Trophoblast cell (in vitro differentiated cells and primary cell): ENCODE measurements around the gene UGT1A6.
"Not testable (repeated sequence)": the region's sequence is repeated elsewhere in the genome, so short reads cannot be mapped to it uniquely, and the experiment has no call there.

Source experiments
- DNase-seq, 2 donors: peaks; one replicate each; pipeline ENCODE4 v3.0.0-alpha.2; 2016
- H2AFZ ChIP-seq: 2 replicates; pipeline ENCODE4 v1.6.1; 2013; ENCODE audit warnings: low read length, moderate library complexity, mild to moderate bottlenecking; ENCODE audit not compliant: insufficient read depth, poor library complexity
- H2AK5ac ChIP-seq: 2 replicates; pipeline ENCODE4 v1.6.1; 2013; ENCODE audit warnings: mild to moderate bottlenecking, low read length
- H2BK120ac ChIP-seq: 2 replicates; pipeline ENCODE4 v1.6.1; 2013; ENCODE audit warnings: low read length, mild to moderate bottlenecking, moderate library complexity; ENCODE audit not compliant: insufficient read depth, poor library complexity
- H2BK12ac ChIP-seq: 2 replicates; pipeline ENCODE4 v1.6.1; 2013; ENCODE audit warnings: mild to moderate bottlenecking, low read length, moderate library complexity
- H2BK5ac ChIP-seq: 2 replicates; pipeline ENCODE4 v1.6.1; 2013; ENCODE audit warnings: low read length, low read depth, moderate library complexity, mild to moderate bottlenecking; ENCODE audit not compliant: poor library complexity
- H3K14ac ChIP-seq: 2 replicates; pipeline ENCODE4 v1.6.1; 2013; ENCODE audit warnings: mild to moderate bottlenecking, low read length
- H3K18ac ChIP-seq: 2 replicates; pipeline ENCODE4 v1.6.1; 2013; ENCODE audit warnings: mild to moderate bottlenecking, low read length
- H3K23ac ChIP-seq: 2 replicates; pipeline ENCODE4 v1.6.1; 2013; ENCODE audit warnings: low read length
- H3K27ac ChIP-seq: 2 replicates; pipeline ENCODE4 v1.5.1; 2013; ENCODE audit warnings: low read depth, mild to moderate bottlenecking, inconsistent platforms, low read length, moderate library complexity
- H3K27me3 ChIP-seq: 2 replicates; pipeline ENCODE4 v1.6.1; 2013; ENCODE audit warnings: inconsistent platforms, mild to moderate bottlenecking, low read length, moderate library complexity; ENCODE audit not compliant: insufficient read depth
- H3K36me3 ChIP-seq, 2 experiments: 1 replicate in 1 of 2; 2 replicates in 1 of 2; pipeline ENCODE4 v1.6.1; 2013; ENCODE audit warnings: low read length in 2 of 2, mild to moderate bottlenecking in 2 of 2, moderate library complexity in 1 of 2; ENCODE audit not compliant: insufficient read depth in 2 of 2, control insufficient read depth in 1 of 2
- H3K4ac ChIP-seq: 2 replicates; pipeline ENCODE4 v1.6.1; 2013; ENCODE audit warnings: low read depth, mild to moderate bottlenecking, low read length, moderate library complexity
- H3K4me1 ChIP-seq, 2 experiments: 1 replicate in 1 of 2; 2 replicates in 1 of 2; pipeline ENCODE4 v1.6.1; 2013; ENCODE audit warnings: low read length in 2 of 2, mild to moderate bottlenecking in 2 of 2, moderate library complexity in 1 of 2; ENCODE audit not compliant: insufficient read depth in 2 of 2, control insufficient read depth in 1 of 2
- H3K4me2 ChIP-seq: 2 replicates; pipeline ENCODE4 v1.6.1; 2013; ENCODE audit warnings: inconsistent platforms, mild to moderate bottlenecking, low read length, moderate library complexity
- H3K4me3 ChIP-seq: 2 replicates; pipeline ENCODE4 v1.5.1; 2013; ENCODE audit warnings: mild to moderate bottlenecking, low read depth, low read length, inconsistent platforms
- H3K79me1 ChIP-seq: one replicate; pipeline ENCODE4 v1.6.1; 2013; ENCODE audit warnings: low read length
- H3K79me2 ChIP-seq: 2 replicates; pipeline ENCODE4 v1.6.1; 2013; ENCODE audit warnings: low read length, mild to moderate bottlenecking; ENCODE audit not compliant: control insufficient read depth, insufficient read depth, poor library complexity
- H3K9ac ChIP-seq: 2 replicates; pipeline ENCODE4 v1.6.1; 2013; ENCODE audit warnings: mild to moderate bottlenecking, low read length
- H3K9me3 ChIP-seq: 2 replicates; pipeline ENCODE4 v1.6.1; 2013; ENCODE audit warnings: low read depth, mild to moderate bottlenecking, control low read depth, inconsistent platforms, low read length; ENCODE audit not compliant: insufficient read depth
- H4K12ac ChIP-seq: 2 replicates; pipeline ENCODE4 v1.6.1; 2013; ENCODE audit warnings: low read depth, mild to moderate bottlenecking, low read length, moderate library complexity
- H4K8ac ChIP-seq: 2 replicates; pipeline ENCODE4 v1.6.1; 2013; ENCODE audit warnings: low read depth, mild to moderate bottlenecking, low read length, moderate library complexity
- H4K91ac ChIP-seq: one replicate; pipeline ENCODE4 v1.6.1; 2013; ENCODE audit warnings: low read depth, mild to moderate bottlenecking, low read length, moderate library complexity
- WGBS: extraction: QIAGEN DNeasy Blood & Tissue Kit; methylation state at CpG from one replicate; pipeline ENCODE4 v1.1.7; 2013; ENCODE audit warnings: missing lambda C conversion rate; ENCODE audit not compliant: insufficient read length, insufficient coverage; ENCODE audit errors: extremely low coverage; 5-methylcytosine and 5-hydroxymethylcytosine counted together

The UGT1A6 gene

GRCh38 chr2:233745838-233746237, 53.1 kb downstream of the UGT1A6 start:
- not testable (repeated sequence) for H3K79me1 ChIP-seq, H3K4me1 ChIP-seq, H3K27ac ChIP-seq, H3K79me2 ChIP-seq, H2BK5ac ChIP-seq, H3K18ac ChIP-seq, H3K9ac ChIP-seq, H3K4me2 ChIP-seq, H2BK120ac ChIP-seq, H3K36me3 ChIP-seq, H2AFZ ChIP-seq, H3K23ac ChIP-seq, H4K8ac ChIP-seq, H3K27me3 ChIP-seq, H2AK5ac ChIP-seq, H3K4ac ChIP-seq, H4K12ac ChIP-seq, H4K91ac ChIP-seq, H3K14ac ChIP-seq, H2BK12ac ChIP-seq, DNase-seq, H3K4me3 ChIP-seq
- no CpG with 5 or more reads among the region's 2 CpGs for WGBS
- H3K9me3 ChIP-seq, result peaks cover 14% of the 10 kb centered on the region

DNA sequence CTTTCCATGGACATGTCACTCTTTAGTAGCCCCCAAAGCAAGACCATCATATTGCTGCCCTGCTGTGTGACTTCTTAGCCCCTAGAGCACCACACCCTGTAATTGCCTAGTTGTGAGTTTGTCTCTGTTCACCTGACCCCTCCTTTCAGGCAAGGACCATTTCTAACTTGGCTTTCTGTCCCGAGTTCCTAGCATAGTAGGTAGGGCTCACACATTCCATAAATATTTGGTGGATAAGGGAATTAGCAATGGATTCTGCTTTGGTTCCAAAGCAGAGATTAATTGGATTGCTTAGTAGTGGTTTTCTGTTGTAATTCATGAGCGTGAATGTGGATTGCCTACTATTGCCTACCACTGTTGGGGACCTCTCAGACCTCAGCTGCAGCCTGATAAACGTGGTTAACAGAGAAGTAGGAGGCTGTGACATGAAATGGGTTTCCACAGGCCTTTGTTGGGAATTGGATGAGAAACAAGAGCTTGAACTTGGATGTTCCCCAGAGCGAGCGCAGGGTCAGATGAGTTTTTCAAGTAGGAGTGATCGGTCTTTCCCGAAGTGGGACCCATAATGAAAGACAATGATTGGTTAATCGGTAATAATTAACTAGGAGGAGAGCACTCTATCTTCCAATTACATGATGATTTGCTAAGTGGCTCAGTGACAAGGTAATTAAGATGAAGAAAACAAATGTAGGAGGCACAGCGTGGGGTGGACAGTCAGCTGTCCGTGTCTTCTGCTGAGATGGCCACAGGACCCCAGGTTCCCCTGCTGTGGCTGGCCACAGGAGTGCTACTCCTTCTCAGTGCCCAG, 54.0 kb downstream of the UGT1A6 start:
- Histone ChIP-seq H3K4me1 (no peaks in the 10 kb centered on the region), H2BK12ac (no peak overlapping the region), H3K27me3 (no peaks in the 10 kb centered on the region), H3K79me1 (no peaks in the 10 kb centered on the region), H2AFZ (no peak overlapping the region), H3K23ac (no peak overlapping the region), H2AK5ac (no peak overlapping the region), H3K9ac (no peak overlapping the region), H3K9me3 (peaks cover 15% of the 10 kb centered on the region), H4K12ac (no peak overlapping the region), H3K36me3 (no peaks in the 10 kb centered on the region), H3K4ac (no peak overlapping the region), H3K4me2 (no peak overlapping the region), H2BK120ac (no peak overlapping the region), H3K4me3 (no peak overlapping the region), H3K79me2 (no peaks in the 10 kb centered on the region), H3K14ac (no peak overlapping the region), H2BK5ac (no peak overlapping the region), H4K8ac (no peak overlapping the region), H3K18ac (no peak overlapping the region), H3K27ac (no peak overlapping the region), H4K91ac (no peak overlapping the region)
- no CpG with 5 or more reads among the region's 10 CpGs for WGBS
- no peak for DNase-seq

DNA sequence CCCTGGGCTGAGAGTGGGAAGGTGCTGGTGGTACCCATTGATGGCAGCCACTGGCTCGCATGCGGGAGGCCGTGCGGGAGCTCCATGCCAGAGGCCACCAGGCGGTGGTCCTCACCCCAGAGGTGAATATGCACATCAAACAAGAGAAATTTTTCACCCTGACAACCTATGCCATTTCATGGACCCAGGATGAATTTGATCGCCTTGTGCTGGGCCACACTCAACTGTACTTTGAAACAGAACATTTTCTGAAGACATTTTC, 54.5 kb downstream of the UGT1A6 start:
- no peak overlapping the region for H4K12ac ChIP-seq
- H3K9ac ChIP-seq, result no peak overlapping the region
- H4K91ac ChIP-seq, result no peak overlapping the region
- no peaks in the 10 kb centered on the region for H3K79me2 ChIP-seq
- no peaks in the 10 kb centered on the region for H3K4me1 ChIP-seq
- H3K23ac ChIP-seq, result no peak overlapping the region
- no peak overlapping the region for H2BK12ac ChIP-seq
- no peak overlapping the region for H3K4me3 ChIP-seq
- no peaks in the 10 kb centered on the region for H3K36me3 ChIP-seq
- no peak overlapping the region for H2AK5ac ChIP-seq
- no peak overlapping the region for H3K18ac ChIP-seq
- DNase-seq, result no peak
- no peak overlapping the region for H3K14ac ChIP-seq
- H3K4me2 ChIP-seq, result no peak overlapping the region
- no peak overlapping the region for H3K27ac ChIP-seq
- H2AFZ ChIP-seq, result no peak overlapping the region
- no CpG with 5 or more reads among the region's 6 CpGs for WGBS
- no peak overlapping the region for H2BK120ac ChIP-seq
- no peak overlapping the region for H4K8ac ChIP-seq
- no peaks in the 10 kb centered on the region for H3K79me1 ChIP-seq
- no peaks in the 10 kb centered on the region for H3K27me3 ChIP-seq
- no peak overlapping the region for H2BK5ac ChIP-seq
- H3K4ac ChIP-seq, result no peak overlapping the region
- peaks cover 17% of the 10 kb centered on the region for H3K9me3 ChIP-seq

DNA sequence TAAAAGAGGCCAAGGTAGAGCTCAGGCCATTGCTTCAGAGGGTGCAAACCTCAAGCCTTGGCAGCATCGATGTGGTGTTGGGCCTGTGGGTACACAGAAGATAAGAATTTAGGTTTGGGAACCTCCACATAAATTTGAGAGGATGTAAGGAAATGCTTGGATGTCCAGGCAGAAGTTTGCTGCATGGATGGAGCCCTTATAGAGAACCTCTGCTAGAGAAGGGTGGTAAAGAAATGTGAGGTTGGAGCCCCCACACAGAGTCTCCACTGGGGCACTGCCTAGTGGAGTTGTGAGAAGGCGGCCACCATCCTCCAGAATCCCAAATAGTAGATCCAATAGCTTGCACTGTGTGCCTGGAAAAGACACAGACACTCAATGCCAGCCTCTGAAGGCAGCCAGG, 58.0 kb downstream of the UGT1A6 start:
- H3K4me2 ChIP-seq, H2BK120ac ChIP-seq, H3K79me2 ChIP-seq, H4K12ac ChIP-seq, H4K91ac ChIP-seq, H3K79me1 ChIP-seq, H2AK5ac ChIP-seq, DNase-seq, H2AFZ ChIP-seq, H3K18ac ChIP-seq, H3K9ac ChIP-seq, H3K4me3 ChIP-seq, H3K27ac ChIP-seq, H3K14ac ChIP-seq, H2BK5ac ChIP-seq, H3K4ac ChIP-seq, H4K8ac ChIP-seq, H3K4me1 ChIP-seq, H2BK12ac ChIP-seq, H3K36me3 ChIP-seq, H3K23ac ChIP-seq, H3K27me3 ChIP-seq: not testable (repeated sequence)
- H3K9me3 ChIP-seq, result peaks cover 16% of the 10 kb centered on the region
- no CpG with 5 or more reads among the region's 2 CpGs for WGBS
